ENCODE measurements around the gene FOXD1.

DNA sequence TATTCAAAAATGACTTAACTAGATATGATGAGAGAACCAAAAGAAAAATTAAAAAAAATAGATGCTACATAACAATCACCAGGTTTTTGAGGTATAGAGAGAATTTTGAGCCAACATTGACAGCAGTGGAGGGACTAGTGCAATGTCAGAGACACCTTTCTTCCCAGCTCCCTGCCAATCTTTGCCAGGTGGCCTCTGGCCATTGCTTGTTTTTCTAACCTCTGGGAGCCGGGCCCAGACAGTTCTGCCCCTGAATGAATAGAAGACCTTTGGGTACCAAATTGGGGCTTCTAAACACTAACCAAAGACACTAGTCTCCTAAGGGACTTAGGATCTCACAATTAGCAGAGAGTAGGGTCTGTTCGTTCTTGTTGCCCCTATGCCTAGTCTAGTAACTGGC, 33.4 kb downstream of the FOXD1 start:
- TF ChIP-seq, protein P1, sequence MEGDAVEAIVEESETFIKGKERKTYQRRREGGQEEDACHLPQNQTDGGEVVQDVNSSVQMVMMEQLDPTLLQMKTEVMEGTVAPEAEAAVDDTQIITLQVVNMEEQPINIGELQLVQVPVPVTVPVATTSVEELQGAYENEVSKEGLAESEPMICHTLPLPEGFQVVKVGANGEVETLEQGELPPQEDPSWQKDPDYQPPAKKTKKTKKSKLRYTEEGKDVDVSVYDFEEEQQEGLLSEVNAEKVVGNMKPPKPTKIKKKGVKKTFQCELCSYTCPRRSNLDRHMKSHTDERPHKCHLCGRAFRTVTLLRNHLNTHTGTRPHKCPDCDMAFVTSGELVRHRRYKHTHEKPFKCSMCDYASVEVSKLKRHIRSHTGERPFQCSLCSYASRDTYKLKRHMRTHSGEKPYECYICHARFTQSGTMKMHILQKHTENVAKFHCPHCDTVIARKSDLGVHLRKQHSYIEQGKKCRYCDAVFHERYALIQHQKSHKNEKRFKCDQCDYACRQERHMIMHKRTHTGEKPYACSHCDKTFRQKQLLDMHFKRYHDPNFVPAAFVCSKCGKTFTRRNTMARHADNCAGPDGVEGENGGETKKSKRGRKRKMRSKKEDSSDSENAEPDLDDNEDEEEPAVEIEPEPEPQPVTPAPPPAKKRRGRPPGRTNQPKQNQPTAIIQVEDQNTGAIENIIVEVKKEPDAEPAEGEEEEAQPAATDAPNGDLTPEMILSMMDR (IDR thresholded peaks at IDR 0.05): no peak
- no peak for TF ChIP-seq POLR2AphosphoS5 (IDR thresholded peaks at IDR 0.05)
